SIG-M5 (cell line): ENCODE measurements around the gene PRMT1.
"Not testable (repeated sequence)": the region's sequence is repeated elsewhere in the genome, so short reads cannot be mapped to it uniquely, and the experiment has no call there.

ENCODE experiments used
- DNase-seq: peaks from one replicate; lab custom pipeline; 2025; lab: John Stamatoyannopoulos, UW

Gene PRMT1

GRCh38 chr19:49677231-49677900 is at the start of gene PRMT1:
TSS of gene PRMT1 (plus strand) at chr19:49677271. CDS start at chr19:49677281, 10 bp downstream.
- no peak for DNase-seq

GRCh38 chr19:49629659-49630058 is 47.4 kb upstream of the PRMT1 start:
- no peak for DNase-seq

- DNase-seq = no peak
Measured at GRCh38 chr19:49631014-49631588, 46.0 kb upstream of the PRMT1 start.

- no peak for DNase-seq
Measured at GRCh38 chr19:49631610-49632192, 45.4 kb upstream of the PRMT1 start.

- DNase-seq = no peak
Measured at GRCh38 chr19:49632576-49632975, 44.5 kb upstream of the PRMT1 start.

- DNase-seq = not testable (repeated sequence)
Measured at GRCh38 chr19:49633273-49633672, 43.8 kb upstream of the PRMT1 start.

GRCh38 chr19:49635530-49636232 is 41.4 kb upstream of the PRMT1 start:
- DNase-seq = no peak

- DNase-seq = no peak
Measured at GRCh38 chr19:49636233-49636932, 40.7 kb upstream of the PRMT1 start.

GRCh38 chr19:49637821-49638738 is 39.0 kb upstream of the PRMT1 start:
- no peak for DNase-seq

GRCh38 chr19:49639401-49640112 is 37.5 kb upstream of the PRMT1 start:
- no peak for DNase-seq

GRCh38 chr19:49640113-49640898 is 36.8 kb upstream of the PRMT1 start, which contains the start of gene RRAS:
TSS of gene RRAS (minus strand) at chr19:49640143. CDS start at chr19:49640098, 45 bp downstream.
- DNase-seq = peak; percentile 98

- DNase-seq = peak; percentile 85
Measured at GRCh38 chr19:49641688-49642491, 35.2 kb upstream of the PRMT1 start, which contains the start of gene SCAF1. TSS of gene SCAF1 (plus strand) at chr19:49642209. CDS start at chr19:49645027, 2,818 bp downstream.

- DNase-seq = no peak
Measured at GRCh38 chr19:49642492-49643035, 34.5 kb upstream of the PRMT1 start.

- DNase-seq = no peak
Measured at GRCh38 chr19:49643466-49643865, 33.6 kb upstream of the PRMT1 start.

GRCh38 chr19:49645592-49645991 is 31.5 kb upstream of the PRMT1 start:
- DNase-seq = no peak

GRCh38 chr19:49645995-49646394 is 31.1 kb upstream of the PRMT1 start:
- no peak for DNase-seq

GRCh38 chr19:49646586-49646985 is 30.5 kb upstream of the PRMT1 start:
- DNase-seq = no peak
